ENCODE data around the gene PRKAB1.

The PRKAB1 gene

GRCh38 chr12:119664642-119665041, 3.3 kb upstream of the PRKAB1 start:
- Histone ChIP-seq H3K4me1 (ENCODE audit: control insufficient read depth, insufficient read depth, low read length) (0 out of 2 replicates have a peak, but pooled peaks cover 3% of the 10 kb centered on the region), H3K27me3 (ENCODE audit: control insufficient read depth, insufficient read depth, low read length) (peaks cover 3% of the 10 kb centered on the region; the same call in 1 of the 2 replicates), H3K36me3 (ENCODE audit: control insufficient read depth, insufficient read depth, low read length) (0 out of 2 replicates have a peak, but pooled peaks cover 2% of the 10 kb centered on the region), H3K9ac (ENCODE audit: low read length) (no peak overlapping the region), H3K9me3 (ENCODE audit: control insufficient read depth, insufficient read depth, low read depth, low read length) (no peaks in the 10 kb centered on the region), H3K27ac (ENCODE audit: low read depth, low read length) (no peak overlapping the region), H3K4me3 (ENCODE audit: low read depth, low read length) (no peak overlapping the region)

- H3K9ac ChIP-seq (ENCODE audit: low read length): no peak overlapping the region
Observed at GRCh38 chr12:119665164-119665929, 2.6 kb upstream of the PRKAB1 start.

GRCh38 chr12:119666226-119666795, 1.6 kb upstream of the PRKAB1 start:
- Histone ChIP-seq H3K4me1 (ENCODE audit: control insufficient read depth, insufficient read depth, low read length) (0 out of 2 replicates have a peak, but pooled peaks cover 3% of the 10 kb centered on the region), H3K27ac (ENCODE audit: low read depth, low read length) (no peak overlapping the region), H3K4me3 (ENCODE audit: low read depth, low read length) (no peak overlapping the region), H3K36me3 (ENCODE audit: control insufficient read depth, insufficient read depth, low read length) (peaks cover 19% of the 10 kb centered on the region), H3K9ac (ENCODE audit: low read length) (no peak overlapping the region), H3K27me3 (ENCODE audit: control insufficient read depth, insufficient read depth, low read length) (peaks cover 3% of the 10 kb centered on the region; the same call in 1 of the 2 replicates), H3K9me3 (ENCODE audit: control insufficient read depth, insufficient read depth, low read depth, low read length) (no peaks in the 10 kb centered on the region)

More at GRCh38 chr12:119665164-119665929, 2.6 kb upstream of the PRKAB1 start:
- Histone ChIP-seq H3K9me3 (ENCODE audit: control insufficient read depth, insufficient read depth, low read depth, low read length) (no peaks in the 10 kb centered on the region), H3K4me3 (ENCODE audit: low read depth, low read length) (no peak overlapping the region), H3K4me1 (ENCODE audit: control insufficient read depth, insufficient read depth, low read length) (0 out of 2 replicates have a peak, but pooled peaks cover 3% of the 10 kb centered on the region), H3K27me3 (ENCODE audit: control insufficient read depth, insufficient read depth, low read length) (peaks cover 3% of the 10 kb centered on the region; the same call in 1 of the 2 replicates), H3K27ac (ENCODE audit: low read depth, low read length) (no peak overlapping the region), H3K36me3 (ENCODE audit: control insufficient read depth, insufficient read depth, low read length) (peaks cover 9% of the 10 kb centered on the region)

- Histone ChIP-seq H3K9ac (ENCODE audit: low read length) (peak overlapping the region; percentile 21), H3K27ac (ENCODE audit: low read depth, low read length) (no peak overlapping the region), H3K27me3 (ENCODE audit: control insufficient read depth, insufficient read depth, low read length) (peaks cover 3% of the 10 kb centered on the region; the same call in 1 of the 2 replicates), H3K36me3 (ENCODE audit: control insufficient read depth, insufficient read depth, low read length) (peaks cover 26% of the 10 kb centered on the region), H3K4me3 (ENCODE audit: low read depth, low read length) (peak overlapping the region; percentile 96), H3K4me1 (ENCODE audit: control insufficient read depth, insufficient read depth, low read length) (0 out of 2 replicates have a peak, but pooled peaks cover 3% of the 10 kb centered on the region), H3K9me3 (ENCODE audit: control insufficient read depth, insufficient read depth, low read depth, low read length) (no peaks in the 10 kb centered on the region)
Observed at GRCh38 chr12:119666900-119667576, 895 bp upstream of the PRKAB1 start.

GRCh38 chr12:119668324-119668841, 450 bp downstream of the PRKAB1 start:
- no peaks in the 10 kb centered on the region for H3K9me3 ChIP-seq (ENCODE audit: control insufficient read depth, insufficient read depth, low read depth, low read length)
- H3K27me3 ChIP-seq (ENCODE audit: control insufficient read depth, insufficient read depth, low read length): no peaks in the 10 kb centered on the region
- H3K36me3 ChIP-seq (ENCODE audit: control insufficient read depth, insufficient read depth, low read length): peaks cover 40% of the 10 kb centered on the region
- H3K4me3 ChIP-seq (ENCODE audit: low read depth, low read length): peak overlapping the region; percentile 96
- H3K27ac ChIP-seq (ENCODE audit: low read depth, low read length): peak overlapping the region; percentile 77
- H3K4me1 ChIP-seq (ENCODE audit: control insufficient read depth, insufficient read depth, low read length): 0 out of 2 replicates have a peak, but pooled peaks cover 3% of the 10 kb centered on the region
- peak overlapping the region; percentile 92 for H3K9ac ChIP-seq (ENCODE audit: low read length)

GRCh38 chr12:119669744-119670472, 2.0 kb downstream of the PRKAB1 start:
- Histone ChIP-seq H3K36me3 (ENCODE audit: control insufficient read depth, insufficient read depth, low read length) (peaks cover 55% of the 10 kb centered on the region), H3K27ac (ENCODE audit: low read depth, low read length) (no peak overlapping the region), H3K9ac (ENCODE audit: low read length) (no peak overlapping the region), H3K4me3 (ENCODE audit: low read depth, low read length) (no peak overlapping the region), H3K4me1 (ENCODE audit: control insufficient read depth, insufficient read depth, low read length) (0 out of 2 replicates have a peak, but pooled peaks cover 3% of the 10 kb centered on the region), H3K9me3 (ENCODE audit: control insufficient read depth, insufficient read depth, low read depth, low read length) (no peaks in the 10 kb centered on the region), H3K27me3 (ENCODE audit: control insufficient read depth, insufficient read depth, low read length) (no peaks in the 10 kb centered on the region)

GRCh38 chr12:119671070-119671469, 3.1 kb downstream of the PRKAB1 start:
- no peak overlapping the region for H3K27ac ChIP-seq (ENCODE audit: low read depth, low read length)
- peaks cover 66% of the 10 kb centered on the region for H3K36me3 ChIP-seq (ENCODE audit: control insufficient read depth, insufficient read depth, low read length)
- no peak overlapping the region for H3K4me3 ChIP-seq (ENCODE audit: low read depth, low read length)
- no peaks in the 10 kb centered on the region for H3K9me3 ChIP-seq (ENCODE audit: control insufficient read depth, insufficient read depth, low read depth, low read length)
- no peaks in the 10 kb centered on the region for H3K27me3 ChIP-seq (ENCODE audit: control insufficient read depth, insufficient read depth, low read length)
- H3K9ac ChIP-seq (ENCODE audit: low read length): no peak overlapping the region
- 0 out of 2 replicates have a peak, but pooled peaks cover 3% of the 10 kb centered on the region for H3K4me1 ChIP-seq (ENCODE audit: control insufficient read depth, insufficient read depth, low read length)

- peaks cover 78% of the 10 kb centered on the region for H3K36me3 ChIP-seq (ENCODE audit: control insufficient read depth, insufficient read depth, low read length)
Observed at GRCh38 chr12:119672194-119672593, 4.3 kb downstream of the PRKAB1 start.

GRCh38 chr12:119673634-119674033, 5.7 kb downstream of the PRKAB1 start:
- no peaks in the 10 kb centered on the region for H3K9me3 ChIP-seq (ENCODE audit: control insufficient read depth, insufficient read depth, low read depth, low read length)
- no peak overlapping the region for H3K9ac ChIP-seq (ENCODE audit: low read length)
- H3K27me3 ChIP-seq (ENCODE audit: control insufficient read depth, insufficient read depth, low read length): no peaks in the 10 kb centered on the region
- no peak overlapping the region for H3K27ac ChIP-seq (ENCODE audit: low read depth, low read length)
- no peak overlapping the region for H3K4me3 ChIP-seq (ENCODE audit: low read depth, low read length)
- H3K4me1 ChIP-seq (ENCODE audit: control insufficient read depth, insufficient read depth, low read length): 0 out of 2 replicates have a peak, but pooled peaks cover 3% of the 10 kb centered on the region
- peaks cover 90% of the 10 kb centered on the region for H3K36me3 ChIP-seq (ENCODE audit: control insufficient read depth, insufficient read depth, low read length)

More at GRCh38 chr12:119672194-119672593, 4.3 kb downstream of the PRKAB1 start:
- H3K9ac ChIP-seq (ENCODE audit: low read length): no peak overlapping the region
- no peaks in the 10 kb centered on the region for H3K9me3 ChIP-seq (ENCODE audit: control insufficient read depth, insufficient read depth, low read depth, low read length)
- H3K4me1 ChIP-seq (ENCODE audit: control insufficient read depth, insufficient read depth, low read length): 0 out of 2 replicates have a peak, but pooled peaks cover under 1% of the 10 kb centered on the region
- no peaks in the 10 kb centered on the region for H3K27me3 ChIP-seq (ENCODE audit: control insufficient read depth, insufficient read depth, low read length)
- no peak overlapping the region for H3K4me3 ChIP-seq (ENCODE audit: low read depth, low read length)
- no peak overlapping the region for H3K27ac ChIP-seq (ENCODE audit: low read depth, low read length)

GRCh38 chr12:119674560-119674959, 6.6 kb downstream of the PRKAB1 start:
- Histone ChIP-seq H3K4me3 (ENCODE audit: low read depth, low read length) (no peak overlapping the region), H3K9me3 (ENCODE audit: control insufficient read depth, insufficient read depth, low read depth, low read length) (no peaks in the 10 kb centered on the region), H3K4me1 (ENCODE audit: control insufficient read depth, insufficient read depth, low read length) (0 out of 2 replicates have a peak, but pooled peaks cover 9% of the 10 kb centered on the region), H3K27me3 (ENCODE audit: control insufficient read depth, insufficient read depth, low read length) (no peaks in the 10 kb centered on the region), H3K36me3 (ENCODE audit: control insufficient read depth, insufficient read depth, low read length) (peaks cover 98% of the 10 kb centered on the region), H3K9ac (ENCODE audit: low read length) (no peak overlapping the region), H3K27ac (ENCODE audit: low read depth, low read length) (no peak overlapping the region)

All from HUES6 (cell line).